ENCODE results near the gene ACP7.

DNA sequence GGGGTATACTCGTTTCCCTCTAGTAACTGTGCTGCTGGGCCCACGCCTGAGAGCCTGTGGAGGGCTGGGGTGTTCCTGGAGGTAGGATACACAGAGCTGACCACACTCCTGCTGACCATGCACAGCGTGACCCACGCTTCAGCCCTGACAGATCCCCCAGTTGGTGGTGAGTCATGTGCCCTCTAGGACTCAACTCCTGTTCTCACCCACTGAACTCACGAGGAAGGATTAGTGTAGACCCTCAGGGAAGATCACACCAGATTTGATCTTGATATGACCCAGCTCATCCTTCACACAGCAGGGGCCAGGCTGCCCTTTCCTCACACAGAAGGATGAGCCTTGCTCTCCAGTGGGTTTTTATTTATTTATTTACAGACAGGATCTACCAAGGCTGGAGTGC, 13.3 kb upstream of the ACP7 start:
- TF ChIP-seq POLR2A (IDR thresholded peaks at IDR 0.05; ENCODE audit: low read depth, low read length), result no peak
- no peak for TF ChIP-seq POLR2AphosphoS5 (IDR thresholded peaks at IDR 0.05; ENCODE audit: low read depth, low read length)

Measured in GM12892 (cell line).